T-helper 17 cell (primary cell): ENCODE measurements around the gene GRIK2. TPM values are rescaled to one million over a fixed set of nuclear protein-coding genes. Genes with fewer than 3 reads are reported as not detected.

Experiments used
- ATAC-seq: fragments of 150-1000 bp; cut with Tn5 transposase; 2 replicates; pipeline ENCODE4 v1.10.0; 2021; ENCODE audit warnings: mild to moderate bottlenecking, moderate library complexity
- DNase-seq, 3 donors: peaks; one replicate each; pipeline versions ENCODE4 v3.0.0 to v3.0.0-alpha.2; 2020 to 2021
- H3K9me3 ChIP-seq: one replicate; pipeline ENCODE4 v1.7.0; 2013; ENCODE audit warnings: low read length, mild to moderate bottlenecking; ENCODE audit not compliant: control insufficient read depth, poor library complexity, severe bottlenecking
- H3K27ac Mint-ChIP-seq: one replicate; pipeline ENCODE4 v1.8.0; 2022; ENCODE audit warnings: mild to moderate bottlenecking, moderate library complexity, mixed read lengths
- H3K27me3 Mint-ChIP-seq: one replicate; pipeline ENCODE4 v1.8.0; 2022; ENCODE audit warnings: mixed read lengths
- H3K36me3 Mint-ChIP-seq: one replicate; pipeline ENCODE4 v1.8.0; 2022; ENCODE audit warnings: low read depth, mixed read lengths
- H3K4me1 Mint-ChIP-seq: one replicate; pipeline ENCODE4 v1.8.0; 2022; ENCODE audit warnings: mild to moderate bottlenecking, mixed read lengths
- H3K4me3 Mint-ChIP-seq: one replicate; pipeline ENCODE4 v1.8.0; 2022; ENCODE audit warnings: mild to moderate bottlenecking, moderate library complexity, mixed read lengths
- total RNA-seq, 4 donors: library from RNA in 2 of 4; stranded (reverse) in 2 of 4; gene quantifications; one replicate each; pipeline ENCODE4 v1.2.3 and lab custom pipeline; 2022 to 2026

Gene GRIK2
- total RNA-seq, 2 donors from 2014 or later: not detected

DNA sequence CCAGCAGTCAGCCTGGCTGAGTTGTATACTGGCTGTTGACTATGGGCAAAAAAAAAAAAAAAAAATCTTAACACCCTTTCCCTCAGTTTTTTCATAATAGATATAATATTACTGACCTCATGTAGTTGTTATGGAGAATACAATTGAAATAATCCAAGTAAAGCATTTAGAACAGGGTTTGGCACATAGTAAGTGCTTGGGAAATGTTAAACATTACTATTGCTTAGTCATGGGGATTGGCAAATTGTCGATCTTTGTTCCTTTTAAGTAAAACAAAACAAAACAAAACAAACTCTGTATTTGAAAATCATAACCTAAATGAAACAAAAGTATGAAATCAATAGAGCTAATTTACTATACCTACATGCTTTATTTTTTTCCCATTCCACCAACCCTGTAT, 458.4 kb downstream of the GRIK2 start:
- ATAC-seq (no peak), DNase-seq (no peak)
- no peaks in the 10 kb centered on the region for H3K9me3 ChIP-seq
- Mint-ChIP-seq H3K36me3 (no peaks in the 10 kb centered on the region), H3K4me1 (no peaks in the 10 kb centered on the region), H3K4me3 (no peak overlapping the region), H3K27ac (no peak overlapping the region), H3K27me3 (no peaks in the 10 kb centered on the region)

DNA sequence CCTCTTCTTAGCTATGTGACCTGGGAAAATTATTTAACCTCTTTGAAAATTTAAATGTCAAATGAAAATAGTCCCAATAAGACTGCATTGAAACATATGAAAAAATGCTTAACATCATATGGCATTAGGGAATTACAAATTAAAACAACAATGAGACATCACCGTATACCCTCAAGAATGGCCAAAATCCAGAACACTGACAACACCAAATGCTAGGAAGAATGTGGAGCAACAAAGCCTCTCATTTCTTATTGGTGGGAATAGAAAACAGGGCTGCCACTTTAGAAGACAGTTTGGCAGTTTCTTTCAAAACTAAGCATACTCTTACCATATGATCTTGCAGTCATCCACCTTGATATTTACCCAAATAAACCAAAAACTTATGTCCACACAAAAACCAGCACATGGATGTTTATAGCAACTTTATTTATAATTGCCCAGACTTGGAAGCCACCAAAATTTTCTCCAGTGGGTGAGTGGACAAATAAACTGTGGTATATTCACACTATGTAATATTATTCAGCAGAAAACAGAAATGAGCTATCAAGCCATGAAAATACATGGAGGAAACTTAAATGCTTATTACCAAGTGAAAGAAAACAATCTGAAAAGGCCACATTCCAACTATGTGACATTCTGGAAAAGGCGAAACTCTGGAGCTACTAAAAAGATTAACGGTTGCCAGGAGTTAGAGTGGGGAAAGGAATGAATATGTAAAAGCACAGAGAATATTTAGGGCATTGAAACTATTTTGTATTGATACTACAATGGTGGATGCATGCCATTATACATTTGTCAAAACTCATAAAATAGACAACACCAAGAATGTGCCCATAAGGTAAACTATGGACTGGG, 459.9 kb downstream of the GRIK2 start:
- no peaks in the 10 kb centered on the region for H3K27me3 Mint-ChIP-seq
- no peaks in the 10 kb centered on the region for H3K4me1 Mint-ChIP-seq
- no peak for DNase-seq
- no peak overlapping the region for H3K4me3 Mint-ChIP-seq
- H3K9me3 ChIP-seq: no peaks in the 10 kb centered on the region
- ATAC-seq: no peak
- no peak overlapping the region for H3K27ac Mint-ChIP-seq
- no peaks in the 10 kb centered on the region for H3K36me3 Mint-ChIP-seq

DNA sequence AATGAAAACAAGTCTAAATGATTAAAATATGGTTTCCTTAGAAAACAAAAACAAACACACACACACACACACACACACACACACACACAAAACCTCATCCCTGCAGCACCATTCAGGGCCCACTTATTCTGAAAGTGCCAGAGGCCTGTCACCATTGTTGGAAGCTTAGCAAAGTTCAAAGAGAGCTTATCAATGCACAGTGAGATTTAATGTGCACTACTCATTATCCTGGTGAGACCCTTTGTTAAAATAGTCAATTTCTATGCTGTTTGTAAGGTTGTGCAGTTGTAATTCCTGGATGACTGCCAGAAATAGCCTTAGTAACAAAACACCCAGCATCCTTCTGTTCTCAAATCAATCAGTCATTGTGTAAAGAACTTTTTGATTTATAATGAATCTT, 482.9 kb downstream of the GRIK2 start:
- H3K36me3 Mint-ChIP-seq: no peaks in the 10 kb centered on the region
- DNase-seq (no peak), ATAC-seq (no peak)
- no peaks in the 10 kb centered on the region for H3K4me1 Mint-ChIP-seq
- no peaks in the 10 kb centered on the region for H3K27me3 Mint-ChIP-seq
- no peaks in the 10 kb centered on the region for H3K9me3 ChIP-seq
- H3K27ac Mint-ChIP-seq: no peak overlapping the region
- H3K4me3 Mint-ChIP-seq: no peak overlapping the region

DNA sequence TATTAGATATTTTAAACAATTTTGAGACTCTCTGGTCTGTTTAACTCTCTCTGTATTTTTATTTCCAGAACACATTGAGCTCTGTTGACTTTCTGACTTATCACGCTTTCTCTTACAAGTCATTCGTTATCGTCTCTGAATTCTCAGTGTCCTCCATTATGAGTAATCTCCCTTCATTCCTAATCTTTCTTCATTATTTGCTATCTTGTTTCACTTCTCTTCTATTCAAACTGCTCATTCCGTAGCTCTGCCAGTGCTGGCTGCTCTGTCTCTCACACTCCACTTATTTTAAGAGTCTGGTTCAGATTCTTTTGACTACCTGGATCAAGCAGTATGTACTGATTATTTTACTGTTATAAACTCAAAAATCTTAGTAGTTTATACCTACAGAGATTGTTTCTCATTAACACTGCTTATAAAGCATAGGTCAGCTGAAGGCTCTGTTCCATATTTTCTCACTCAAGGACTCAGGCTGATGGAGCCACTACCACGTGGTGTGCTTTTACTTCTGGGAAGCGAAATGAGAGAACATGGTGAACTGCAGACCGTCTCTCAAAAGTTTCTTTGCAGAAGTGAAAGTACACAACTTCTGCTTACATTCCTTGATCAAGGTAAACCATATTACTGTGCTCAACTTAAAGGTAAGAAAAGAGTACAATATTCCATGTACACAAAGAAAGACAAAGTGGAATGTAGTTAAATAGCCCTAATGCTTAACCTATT, 485.2 kb downstream of the GRIK2 start:
- Mint-ChIP-seq H3K4me1 (no peaks in the 10 kb centered on the region), H3K27me3 (no peaks in the 10 kb centered on the region), H3K36me3 (no peaks in the 10 kb centered on the region), H3K27ac (no peak overlapping the region), H3K4me3 (no peak overlapping the region)
- ATAC-seq (no peak), DNase-seq (no peak)
- H3K9me3 ChIP-seq: no peaks in the 10 kb centered on the region

DNA sequence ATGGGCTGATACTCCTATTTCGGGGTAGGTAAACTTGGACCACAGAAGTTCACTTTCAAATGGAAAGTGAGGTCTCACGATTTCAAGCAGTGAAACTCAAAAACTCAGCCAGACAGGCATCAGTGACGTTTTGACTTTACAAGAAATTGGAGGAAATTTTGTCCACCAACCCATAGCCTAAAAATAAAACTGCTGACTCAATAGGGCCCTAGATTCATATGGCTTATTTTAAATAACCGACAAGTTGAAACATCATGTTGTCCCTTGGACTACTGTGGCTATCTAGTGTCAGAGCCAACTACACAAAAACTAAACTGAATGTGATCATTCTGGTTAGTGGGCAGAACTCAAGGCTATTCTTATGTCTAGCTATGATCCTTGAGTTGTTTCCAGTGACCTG, 486.3 kb downstream of the GRIK2 start:
- ATAC-seq: no peak
- DNase-seq: no peak
- H3K4me3 Mint-ChIP-seq: no peak overlapping the region
- no peaks in the 10 kb centered on the region for H3K9me3 ChIP-seq
- no peaks in the 10 kb centered on the region for H3K4me1 Mint-ChIP-seq
- no peak overlapping the region for H3K27ac Mint-ChIP-seq
- H3K36me3 Mint-ChIP-seq: no peaks in the 10 kb centered on the region
- H3K27me3 Mint-ChIP-seq: no peaks in the 10 kb centered on the region

DNA sequence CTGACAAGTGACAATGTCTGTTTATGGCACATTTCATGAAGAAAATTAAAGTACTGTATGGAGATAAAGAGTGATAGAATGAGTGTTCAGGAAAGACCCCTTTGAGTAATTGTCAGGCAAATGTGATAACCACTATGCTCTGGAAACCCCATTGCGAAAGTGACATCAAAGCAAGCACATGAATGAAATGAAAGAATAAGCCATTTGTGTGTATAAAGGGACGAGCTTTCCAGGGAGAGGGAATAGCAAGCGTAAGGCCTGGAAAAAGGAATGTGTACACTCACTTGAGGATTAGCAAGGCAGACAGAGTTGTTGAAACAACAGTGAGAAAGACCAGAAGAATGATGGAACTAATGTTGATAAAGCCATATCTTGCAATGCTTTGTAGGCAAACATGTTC, 490.0 kb downstream of the GRIK2 start:
- no peak overlapping the region for H3K27ac Mint-ChIP-seq
- no peaks in the 10 kb centered on the region for H3K4me1 Mint-ChIP-seq
- H3K36me3 Mint-ChIP-seq: no peaks in the 10 kb centered on the region
- no peak overlapping the region for H3K4me3 Mint-ChIP-seq
- ATAC-seq: no peak
- H3K9me3 ChIP-seq: no peaks in the 10 kb centered on the region
- no peak for DNase-seq
- no peaks in the 10 kb centered on the region for H3K27me3 Mint-ChIP-seq

DNA sequence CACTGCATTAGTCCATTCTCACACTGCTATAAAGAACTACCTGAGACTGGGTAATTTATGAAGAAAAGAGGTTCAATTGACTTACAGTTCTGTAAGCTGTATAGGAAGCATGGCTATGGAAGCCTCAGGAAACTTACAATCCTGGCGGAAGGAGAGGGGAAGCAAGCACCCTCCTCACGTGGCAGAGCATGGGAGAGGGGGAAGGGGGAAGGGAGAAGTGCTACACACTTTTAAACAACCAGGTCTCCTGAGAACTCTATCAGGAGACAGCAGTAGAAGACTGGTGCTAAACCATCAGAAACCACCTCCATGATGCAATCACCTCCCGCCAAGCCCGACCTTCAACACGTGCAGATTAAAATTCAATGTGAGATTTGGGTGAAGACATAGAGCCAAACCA, 494.0 kb downstream of the GRIK2 start:
- DNase-seq: no peak
- ATAC-seq: no peak
- Mint-ChIP-seq H3K36me3 (no peaks in the 10 kb centered on the region), H3K27me3 (no peaks in the 10 kb centered on the region), H3K27ac (no peak overlapping the region), H3K4me3 (no peak overlapping the region), H3K4me1 (no peaks in the 10 kb centered on the region)
- H3K9me3 ChIP-seq: no peaks in the 10 kb centered on the region

DNA sequence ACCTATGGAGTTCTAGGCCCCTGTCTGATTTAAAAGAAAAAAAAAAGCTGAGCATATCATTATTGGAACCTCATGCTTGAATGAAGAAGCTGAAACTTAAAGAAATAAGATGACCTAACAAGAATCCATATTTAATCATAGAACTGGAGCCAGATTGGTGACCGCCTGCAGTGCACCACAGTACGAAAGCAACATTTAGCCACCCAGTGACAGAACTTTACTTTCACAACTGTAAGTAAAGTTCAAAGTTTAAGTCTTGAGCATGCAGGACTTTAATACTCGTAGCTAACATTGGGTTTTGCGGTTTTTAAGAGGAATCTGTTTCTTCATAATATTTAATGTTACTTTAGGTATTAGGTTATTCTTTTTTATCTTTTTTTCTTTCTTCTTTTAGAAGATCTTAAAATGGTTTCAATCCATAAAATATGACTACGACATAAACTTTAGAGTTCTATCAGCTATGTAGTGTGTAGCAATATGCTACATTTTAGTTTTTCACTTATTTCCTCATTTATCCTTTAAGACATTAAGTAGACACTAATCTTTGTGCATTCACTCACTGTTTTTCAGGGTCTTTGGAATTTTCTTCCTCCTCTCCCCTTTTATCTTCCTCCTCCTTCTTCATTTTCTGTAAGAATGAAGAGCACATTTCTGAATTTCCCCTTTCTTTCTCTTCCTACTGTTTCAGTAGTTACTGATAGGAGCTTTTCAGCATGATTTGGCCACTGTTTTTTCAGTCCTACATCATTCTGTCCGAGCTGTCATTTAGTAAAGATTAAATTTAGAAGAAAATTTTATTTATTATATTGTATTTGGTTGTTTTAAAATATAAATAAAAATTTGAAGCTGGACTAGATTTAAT, 514.1 kb downstream of the GRIK2 start:
- ATAC-seq (no peak), DNase-seq (no peak)
- H3K9me3 ChIP-seq: no peaks in the 10 kb centered on the region
- H3K4me1 Mint-ChIP-seq: no peaks in the 10 kb centered on the region
- H3K27me3 Mint-ChIP-seq: no peaks in the 10 kb centered on the region
- no peaks in the 10 kb centered on the region for H3K36me3 Mint-ChIP-seq
- H3K27ac Mint-ChIP-seq: no peak overlapping the region
- no peak overlapping the region for H3K4me3 Mint-ChIP-seq

DNA sequence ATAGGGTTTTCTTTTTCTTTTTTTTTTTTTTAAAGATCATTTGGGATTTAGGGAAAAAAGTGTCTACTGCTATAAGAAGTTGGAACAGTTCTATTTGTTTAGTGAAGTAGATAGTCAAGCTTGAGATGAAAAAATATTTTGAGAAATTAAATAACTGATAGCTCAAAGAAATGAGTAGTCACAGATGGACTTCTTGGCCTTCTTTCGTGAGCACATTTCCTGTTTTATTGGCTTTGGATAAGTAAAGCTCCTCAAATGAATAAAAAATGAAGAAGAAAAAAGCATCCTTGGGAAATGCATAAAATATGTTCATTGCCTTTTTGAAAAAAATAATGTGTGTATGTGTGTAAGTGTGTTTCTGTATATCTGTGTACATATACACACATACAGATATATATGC, 515.9 kb downstream of the GRIK2 start:
- ATAC-seq (no peak), DNase-seq (no peak)
- H3K27ac Mint-ChIP-seq: no peak overlapping the region
- no peaks in the 10 kb centered on the region for H3K9me3 ChIP-seq
- H3K36me3 Mint-ChIP-seq: no peaks in the 10 kb centered on the region
- no peak overlapping the region for H3K4me3 Mint-ChIP-seq
- H3K4me1 Mint-ChIP-seq: no peaks in the 10 kb centered on the region
- H3K27me3 Mint-ChIP-seq: no peaks in the 10 kb centered on the region

DNA sequence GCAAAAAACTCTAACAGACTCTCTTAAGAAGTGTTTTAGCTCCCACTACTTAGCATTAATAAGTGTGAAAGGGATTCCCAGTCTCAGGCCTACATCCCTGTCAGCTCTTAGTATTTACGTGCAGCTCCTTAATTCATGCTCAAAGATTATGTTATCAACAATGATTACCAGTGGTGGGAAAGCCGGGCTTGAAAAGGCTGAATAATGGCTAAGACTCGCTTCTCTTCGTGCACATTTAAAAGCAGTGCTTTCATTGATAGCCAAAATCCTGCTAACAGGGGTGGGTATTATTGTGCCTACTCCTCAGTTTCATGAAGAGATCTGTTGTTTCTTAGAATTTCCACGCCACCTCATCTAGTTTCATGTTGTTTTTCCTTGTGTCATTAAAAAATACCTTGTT, 518.8 kb downstream of the GRIK2 start:
- DNase-seq (no peak), ATAC-seq (no peak)
- H3K4me1 Mint-ChIP-seq: no peaks in the 10 kb centered on the region
- no peaks in the 10 kb centered on the region for H3K27me3 Mint-ChIP-seq
- H3K27ac Mint-ChIP-seq: no peak overlapping the region
- H3K9me3 ChIP-seq: no peaks in the 10 kb centered on the region
- H3K4me3 Mint-ChIP-seq: no peak overlapping the region
- H3K36me3 Mint-ChIP-seq: no peaks in the 10 kb centered on the region

DNA sequence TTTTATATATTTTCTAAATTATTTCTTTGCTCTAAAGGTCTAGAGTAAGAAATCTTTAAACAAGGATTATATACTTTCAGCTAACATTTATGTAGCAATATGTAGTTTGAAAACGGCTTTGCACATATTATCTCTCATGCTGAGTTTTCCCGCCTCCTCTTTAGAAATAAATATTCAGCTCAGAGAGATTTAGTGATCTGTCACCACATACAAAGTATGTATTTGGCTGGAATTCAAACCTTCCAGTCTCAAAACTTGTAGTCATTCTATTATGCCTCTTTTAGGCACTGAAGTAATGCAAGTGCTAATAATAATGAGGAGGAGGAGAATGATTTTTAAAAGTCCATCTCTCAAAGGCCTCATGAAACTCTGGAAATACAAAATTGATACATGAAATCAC, 525.0 kb downstream of the GRIK2 start:
- no peaks in the 10 kb centered on the region for H3K9me3 ChIP-seq
- Mint-ChIP-seq H3K36me3 (no peaks in the 10 kb centered on the region), H3K4me3 (no peak overlapping the region), H3K4me1 (no peaks in the 10 kb centered on the region), H3K27ac (no peak overlapping the region), H3K27me3 (no peaks in the 10 kb centered on the region)
- ATAC-seq (no peak), DNase-seq (no peak)

DNA sequence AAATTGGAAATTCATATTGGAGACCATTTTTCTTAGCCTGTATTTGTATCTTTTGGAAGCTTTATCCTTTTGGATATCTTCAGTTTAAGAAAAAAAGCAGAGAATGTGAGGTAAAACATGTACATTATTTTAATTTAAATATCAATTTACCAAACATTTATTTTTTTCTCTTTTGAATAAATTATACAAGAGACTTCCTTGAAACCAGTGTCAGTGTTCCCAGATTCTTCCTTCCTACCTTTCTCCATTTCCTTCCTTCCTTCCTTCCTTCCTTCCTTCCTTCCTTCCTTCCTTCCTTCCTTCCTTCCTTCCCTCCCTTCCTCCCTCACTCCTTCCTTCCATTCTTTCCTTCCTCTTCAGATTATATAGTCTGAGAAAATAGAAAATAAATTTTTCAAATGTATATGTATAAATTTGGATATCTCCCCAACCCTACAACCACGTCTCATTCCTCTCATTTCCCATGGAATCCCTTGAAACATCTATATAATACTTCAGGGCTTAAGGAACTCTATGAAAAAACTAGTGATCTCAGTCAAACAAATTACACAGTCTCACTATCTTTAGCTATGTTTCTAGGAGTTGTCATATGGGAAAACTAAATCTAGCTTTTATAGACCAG, 528.4 kb downstream of the GRIK2 start:
- H3K4me1 Mint-ChIP-seq: no peaks in the 10 kb centered on the region
- no peaks in the 10 kb centered on the region for H3K9me3 ChIP-seq
- DNase-seq: no peak
- no peak for ATAC-seq
- H3K27me3 Mint-ChIP-seq: no peaks in the 10 kb centered on the region
- no peak overlapping the region for H3K27ac Mint-ChIP-seq
- H3K36me3 Mint-ChIP-seq: no peaks in the 10 kb centered on the region
- no peak overlapping the region for H3K4me3 Mint-ChIP-seq
